Astrocyte (in vitro differentiated cells and primary cell): ENCODE results near the gene PGP.

Experiments
- EZH2 ChIP-seq: IDR thresholded peaks from 2 replicates; pipeline ENCODE4 v1.6.1; 2012; ENCODE audit warnings: mild to moderate bottlenecking, low read length, inconsistent platforms; ENCODE audit not compliant: insufficient read depth
- TF ChIP-seq, protein P1 (sequence below): IDR thresholded peaks from 2 replicates; pipeline ENCODE4 v1.5.1; 2011; ENCODE audit warnings: low read depth, mild to moderate bottlenecking, inconsistent platforms, low read length, moderate library complexity; ENCODE audit not compliant: insufficient read depth

DNA sequence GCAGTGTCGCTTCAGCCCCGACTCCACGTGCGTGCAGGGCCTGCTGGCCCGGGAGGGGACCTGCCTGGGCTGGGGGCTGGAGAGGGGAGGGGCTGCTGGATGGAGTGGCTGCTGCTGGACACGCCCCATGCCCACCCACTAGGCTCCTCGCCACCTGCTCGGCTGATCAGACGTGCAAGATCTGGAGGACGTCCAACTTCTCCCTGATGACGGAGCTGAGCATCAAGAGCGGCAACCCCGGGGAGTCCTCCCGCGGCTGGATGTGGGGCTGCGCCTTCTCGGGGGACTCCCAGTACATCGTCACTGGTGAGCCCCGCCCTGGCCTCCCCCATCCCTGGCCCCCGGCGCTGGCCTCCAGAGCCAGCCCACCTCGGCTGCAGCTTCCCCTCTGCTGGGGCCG lies 6.3 kb downstream of the PGP start:
- TF ChIP-seq EZH2, result no peak
- TF ChIP-seq, protein P1, sequence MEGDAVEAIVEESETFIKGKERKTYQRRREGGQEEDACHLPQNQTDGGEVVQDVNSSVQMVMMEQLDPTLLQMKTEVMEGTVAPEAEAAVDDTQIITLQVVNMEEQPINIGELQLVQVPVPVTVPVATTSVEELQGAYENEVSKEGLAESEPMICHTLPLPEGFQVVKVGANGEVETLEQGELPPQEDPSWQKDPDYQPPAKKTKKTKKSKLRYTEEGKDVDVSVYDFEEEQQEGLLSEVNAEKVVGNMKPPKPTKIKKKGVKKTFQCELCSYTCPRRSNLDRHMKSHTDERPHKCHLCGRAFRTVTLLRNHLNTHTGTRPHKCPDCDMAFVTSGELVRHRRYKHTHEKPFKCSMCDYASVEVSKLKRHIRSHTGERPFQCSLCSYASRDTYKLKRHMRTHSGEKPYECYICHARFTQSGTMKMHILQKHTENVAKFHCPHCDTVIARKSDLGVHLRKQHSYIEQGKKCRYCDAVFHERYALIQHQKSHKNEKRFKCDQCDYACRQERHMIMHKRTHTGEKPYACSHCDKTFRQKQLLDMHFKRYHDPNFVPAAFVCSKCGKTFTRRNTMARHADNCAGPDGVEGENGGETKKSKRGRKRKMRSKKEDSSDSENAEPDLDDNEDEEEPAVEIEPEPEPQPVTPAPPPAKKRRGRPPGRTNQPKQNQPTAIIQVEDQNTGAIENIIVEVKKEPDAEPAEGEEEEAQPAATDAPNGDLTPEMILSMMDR, result no peak
